Lower leg skin (tissue), 4 donors: ENCODE results near the gene C2CD3. TPM values are rescaled to one million over a fixed set of nuclear protein-coding genes. Genes with fewer than 3 reads are reported as not detected.

Source experiments
- DNase-seq, 2 donors: peaks; one replicate each; pipeline ENCODE4 v3.0.0-alpha.2; 2019; ENCODE audit warnings: low spot score in 2 of 2
- H3K4me3 ChIP-seq: fragments of 200-600 bp; sonication (generic); 2 replicates; pipeline ENCODE4 v1.5.1; 2017; ENCODE audit warnings: mild to moderate bottlenecking, low read depth; ENCODE audit not compliant: poor library complexity, severe bottlenecking
- CTCF ChIP-seq, 3 donors: fragments of 450-650 bp; IDR thresholded peaks; one replicate each; pipeline ENCODE4 v1.5.1; 2016; ENCODE audit warnings: antibody characterized with exemption in 3 of 3, mild to moderate bottlenecking in 3 of 3, moderate library complexity in 2 of 3
- POLR2A ChIP-seq, 2 donors: fragments of 450-650 bp; IDR thresholded peaks; one replicate each; pipeline ENCODE4 v1.6.1; 2016 to 2017; ENCODE audit warnings: antibody characterized with exemption in 2 of 2, mild to moderate bottlenecking in 1 of 2, moderate library complexity in 1 of 2
- WGBS, 2 donors: methylation state at CpG; one replicate each; pipeline ENCODE4 v1.1.5; 2018; 5-methylcytosine and 5-hydroxymethylcytosine counted together
- intact Hi-C: fragments of 100-400 bp; cut with DNase I; formaldehyde crosslinking; loops from one replicate; pipeline ENCODE4 v1.15.0; 2023; ENCODE audit warnings: low total_unique reads
- total RNA-seq, 4 donors: library from RNA; depleted of rRNA; stranded (reverse); fragments of >200 nt; gene quantifications; one replicate each; pipeline ENCODE4 v1.1.0, GENCODE V29; 2016

The C2CD3 gene
- total RNA-seq, 4 donors from 2014 or later: 16.9 to 28.0 (median 24.4) TPM

DNA sequence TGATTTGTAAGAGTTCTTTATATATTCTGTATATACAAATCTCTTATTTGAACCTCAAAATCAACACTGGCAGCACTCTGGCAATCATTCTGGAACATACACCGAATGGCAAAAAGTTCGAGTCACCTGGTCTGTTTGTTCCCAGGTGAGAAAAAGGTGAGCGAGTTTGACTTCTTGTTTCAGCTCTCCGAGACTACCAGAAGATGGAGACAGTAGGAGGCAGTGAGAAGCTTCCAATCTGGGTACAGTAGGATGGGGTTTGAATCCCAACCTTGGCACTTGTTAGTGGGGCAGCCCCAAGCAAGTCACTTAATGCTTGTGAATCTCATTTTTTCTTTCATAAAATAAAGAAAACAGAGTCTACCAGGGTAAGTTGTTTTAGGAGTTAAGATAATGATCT is 76.4 kb downstream of the C2CD3 start:
- H3K4me3 ChIP-seq: no peak overlapping the region
- 92 to 94% methylated on average over 4 of the region's 4 CpGs for WGBS, 2 donors
- intact Hi-C loops: no loop called here
- TF ChIP-seq CTCF (IDR thresholded peaks at IDR 0.05) (no peak), POLR2A (IDR thresholded peaks at IDR 0.05) (no peak)
- no peak for DNase-seq

GRCh38 chr11:74092425-74092824 is 78.4 kb downstream of the C2CD3 start:
- intact Hi-C loops: no loop called here
- no peak for TF ChIP-seq POLR2A (IDR thresholded peaks at IDR 0.05)
- TF ChIP-seq CTCF (IDR thresholded peaks at IDR 0.05): no peak
- WGBS, 2 donors: 75 to 90% methylated on average over 6 of the region's 6 CpGs
- H3K4me3 ChIP-seq: no peak overlapping the region
- DNase-seq: no peak

DNA sequence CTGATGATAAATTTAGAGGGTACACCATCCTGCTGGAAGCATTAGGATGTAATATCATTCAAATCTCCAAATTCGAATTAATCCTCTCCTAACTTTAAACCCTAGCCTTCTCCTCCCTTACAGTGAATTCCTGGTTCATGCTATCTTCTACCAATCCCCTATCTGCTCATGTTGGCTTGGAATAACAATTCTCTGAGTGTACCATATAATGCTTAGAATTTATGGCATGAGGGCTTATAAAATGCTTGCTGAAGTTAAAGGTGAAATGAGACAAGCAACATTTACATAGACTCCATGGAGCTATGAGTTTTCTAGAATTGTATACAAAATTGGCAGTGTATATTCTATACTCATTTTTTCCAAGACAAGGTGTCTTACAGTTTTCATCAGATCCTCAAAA is 79.3 kb downstream of the C2CD3 start:
- intact Hi-C loops: no loop called here
- no peak for DNase-seq
- TF ChIP-seq CTCF (IDR thresholded peaks at IDR 0.05) (no peak), POLR2A (IDR thresholded peaks at IDR 0.05) (no peak)
- 93 to 96% methylated on average over 1 of the region's 1 CpG for WGBS, 2 donors
- no peak overlapping the region for H3K4me3 ChIP-seq

GRCh38 chr11:74090701-74091100 is 80.1 kb downstream of the C2CD3 start:
- DNase-seq: no peak
- H3K4me3 ChIP-seq: no peak overlapping the region
- TF ChIP-seq POLR2A (IDR thresholded peaks at IDR 0.05): no peak
- no peak for TF ChIP-seq CTCF (IDR thresholded peaks at IDR 0.05)
- 92 to 95% methylated on average over 3 of the region's 3 CpGs for WGBS, 2 donors
- intact Hi-C loops: no loop called here

GRCh38 chr11:74086242-74086884 is 84.4 kb downstream of the C2CD3 start:
- WGBS, 2 donors: 65 to 70% methylated on average over 5 of the region's 5 CpGs
- no peak for DNase-seq
- no peak overlapping the region for H3K4me3 ChIP-seq
- intact Hi-C loops: no loop called here
- no peak for TF ChIP-seq POLR2A (IDR thresholded peaks at IDR 0.05)
- TF ChIP-seq CTCF (IDR thresholded peaks at IDR 0.05): no peak

- 73 to 78% methylated on average over 6 of the region's 6 CpGs for WGBS, 2 donors
- DNase-seq: peak in 1 of 2 donors; percentile 18
- intact Hi-C loops: no loop called here
These were observed 85.3 kb downstream of the C2CD3 start for GRCh38 chr11:74085542-74085892.

More at GRCh38 chr11:74085542-74085892, 85.3 kb downstream of the C2CD3 start:
- no peak overlapping the region for H3K4me3 ChIP-seq
- TF ChIP-seq CTCF (IDR thresholded peaks at IDR 0.05) (no peak), POLR2A (IDR thresholded peaks at IDR 0.05) (no peak)
